Cardiac muscle cell (in vitro differentiated cells and primary cell): ENCODE measurements around the gene CFAP46. TPM values are rescaled to one million over a fixed set of nuclear protein-coding genes. Genes with fewer than 3 reads are reported as not detected.
"Not testable (repeated sequence)": the region's sequence is repeated elsewhere in the genome, so short reads cannot be mapped to it uniquely, and the experiment has no call there.

ENCODE experiments used
- DNase-seq, 2 donors: peaks; one replicate each; pipeline versions ENCODE4 v3.0.0 to v3.0.0-alpha.2; 2010 to 2017; ENCODE audit warnings: low read depth in 1 of 2, low spot score in 1 of 2
- H3K27ac ChIP-seq: fragments of 200-600 bp; sonication (generic); 2 replicates; pipeline ENCODE4 v1.5.1; 2016
- H3K27me3 ChIP-seq: fragments of 200-600 bp; sonication (generic); 2 replicates; pipeline ENCODE4 v1.6.0; 2016; ENCODE audit warnings: control low read depth
- H3K36me3 ChIP-seq: fragments of 200-600 bp; sonication (generic); 2 replicates; pipeline ENCODE4 v1.5.1; 2016; ENCODE audit warnings: control low read depth
- H3K4me1 ChIP-seq: fragments of 200-600 bp; sonication (generic); 2 replicates; pipeline ENCODE4 v1.8.1; 2017; ENCODE audit warnings: low read depth, mild to moderate bottlenecking, mixed run types
- H3K4me3 ChIP-seq: fragments of 200-600 bp; sonication (generic); 2 replicates; pipeline ENCODE4 v1.5.1; 2016; ENCODE audit warnings: mild to moderate bottlenecking
- H3K9me3 ChIP-seq: fragments of 200-600 bp; sonication (generic); 2 replicates; pipeline ENCODE4 v1.5.1; 2017; ENCODE audit warnings: low read depth, mild to moderate bottlenecking, control low read depth
- CTCF ChIP-seq: IDR thresholded peaks from 2 replicates; pipeline ENCODE4 v1.5.1; 2012; ENCODE audit warnings: low read depth, mild to moderate bottlenecking, low read length
- polyA plus RNA-seq: library from polyadenylated mRNA; unstranded; fragments of >200 nt; fragmentation: Nextera tagmentation; extraction: Ambion mirVana; gene quantifications from 2 replicates; pipeline ENCODE4 v1.2.1, GENCODE V29; 2016
- total RNA-seq: library from RNA; depleted of rRNA; stranded (reverse); fragments of >200 nt; gene quantifications from 2 replicates; pipeline ENCODE4 v1.2.3, GENCODE V29; 2016

CFAP46 gene
- total and polyA plus RNA-seq, 2 experiments from 2014 or later: 2.8 to 4.5 TPM

DNA sequence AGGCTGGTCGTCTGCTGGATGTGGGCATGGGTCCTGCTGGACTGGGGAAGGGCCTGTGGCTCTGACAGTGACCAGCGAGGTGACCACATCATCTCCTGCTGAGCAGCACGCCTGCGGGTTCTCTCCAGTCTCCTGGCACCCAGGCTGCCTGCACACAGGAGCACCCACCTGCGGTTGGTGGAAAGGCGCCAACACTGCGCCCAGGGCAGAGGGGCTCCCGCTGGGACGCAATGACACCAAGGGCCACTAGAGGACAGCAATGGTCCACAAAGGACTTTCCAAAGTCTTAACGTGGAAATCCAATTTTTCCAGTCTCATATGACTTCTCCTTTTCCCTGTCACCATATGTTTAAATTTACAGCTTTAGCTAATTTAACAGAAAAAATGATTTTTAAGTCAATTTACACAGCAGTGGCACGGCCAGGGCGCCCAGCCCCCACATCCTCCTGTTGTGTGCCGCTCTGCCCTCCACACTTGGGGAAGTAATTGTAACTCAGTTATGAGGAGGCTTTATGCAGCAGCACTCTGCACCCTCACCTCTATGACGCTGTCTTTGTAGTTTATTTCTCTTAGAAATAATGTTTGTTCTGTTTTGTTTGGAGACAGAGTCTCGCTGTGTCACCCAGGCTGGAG, 38.1 kb downstream of the CFAP46 start:
- peak; percentile 42 to 56 for DNase-seq
- no peak overlapping the region for H3K27ac ChIP-seq
- peak; percentile 85 for TF ChIP-seq CTCF
- no peaks in the 10 kb centered on the region for H3K4me1 ChIP-seq
- H3K36me3 ChIP-seq: no peaks in the 10 kb centered on the region
- H3K9me3 ChIP-seq: no peaks in the 10 kb centered on the region
- H3K27me3 ChIP-seq: no peaks in the 10 kb centered on the region
- H3K4me3 ChIP-seq: no peak overlapping the region

DNA sequence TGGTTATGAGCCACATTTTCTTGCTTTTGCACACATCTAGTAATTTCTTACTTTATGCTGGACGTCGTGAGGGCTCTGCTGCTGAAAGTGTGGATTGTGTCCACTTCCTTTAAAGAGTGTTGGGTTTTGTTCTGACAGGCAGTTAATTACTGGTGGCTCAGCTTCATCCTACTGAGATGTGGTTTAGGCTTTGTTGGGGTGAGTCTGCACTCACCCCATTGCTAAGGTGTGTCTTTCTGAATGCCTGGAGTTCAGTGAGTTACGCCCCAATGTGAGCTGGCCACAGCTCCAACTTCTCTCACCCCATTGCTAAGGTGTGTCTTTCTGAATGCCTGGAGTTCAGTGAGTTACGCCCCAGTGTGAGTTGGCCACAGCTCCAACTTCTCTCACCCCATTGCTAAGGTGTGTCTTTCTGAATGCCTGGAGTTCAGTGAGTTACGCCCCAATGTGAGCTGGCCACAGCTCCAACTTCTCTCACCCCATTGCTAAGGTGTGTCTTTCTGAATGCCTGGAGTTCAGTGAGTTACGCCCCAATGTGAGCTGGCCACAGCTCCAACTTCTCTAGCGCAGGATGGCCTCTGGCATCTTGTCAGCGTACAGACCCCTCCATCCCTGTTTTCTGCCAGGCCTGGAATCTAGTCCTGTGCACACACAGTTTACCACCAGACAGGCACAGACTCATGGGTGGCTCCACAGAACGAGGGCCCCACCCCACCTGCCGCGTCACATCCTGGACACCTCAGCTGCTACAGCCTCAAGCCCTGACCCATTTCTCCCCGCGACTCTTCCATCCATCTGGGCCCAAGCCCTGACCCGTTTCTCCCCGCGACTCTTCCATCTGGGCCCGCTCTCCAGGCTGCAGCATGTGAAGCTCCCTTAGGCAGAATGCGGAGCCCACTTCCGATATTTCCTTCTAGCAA, 39.5 kb downstream of the CFAP46 start:
- H3K9me3 ChIP-seq, H3K27me3 ChIP-seq, H3K36me3 ChIP-seq, H3K4me3 ChIP-seq, DNase-seq, H3K27ac ChIP-seq, H3K4me1 ChIP-seq: not testable (repeated sequence)

GRCh38 chr10:132901351-132901750, 41.0 kb downstream of the CFAP46 start:
- H3K4me3 ChIP-seq: no peak overlapping the region
- no peaks in the 10 kb centered on the region for H3K4me1 ChIP-seq
- DNase-seq: no peak
- H3K27ac ChIP-seq: no peak overlapping the region
- H3K27me3 ChIP-seq: no peaks in the 10 kb centered on the region
- no peaks in the 10 kb centered on the region for H3K36me3 ChIP-seq
- no peak for TF ChIP-seq CTCF
- H3K9me3 ChIP-seq: no peaks in the 10 kb centered on the region

- H3K9me3 ChIP-seq: no peaks in the 10 kb centered on the region
- no peaks in the 10 kb centered on the region for H3K36me3 ChIP-seq
- TF ChIP-seq CTCF: no peak
- no peak for DNase-seq
- H3K4me3 ChIP-seq: no peak overlapping the region
- H3K27me3 ChIP-seq: no peaks in the 10 kb centered on the region
- no peaks in the 10 kb centered on the region for H3K4me1 ChIP-seq
- H3K27ac ChIP-seq: no peak overlapping the region
Measured at GRCh38 chr10:132900211-132900756, 42.1 kb downstream of the CFAP46 start.

GRCh38 chr10:132899751-132900065, 42.7 kb downstream of the CFAP46 start:
- Histone ChIP-seq H3K27me3 (no peaks in the 10 kb centered on the region), H3K4me1 (no peaks in the 10 kb centered on the region), H3K9me3 (no peaks in the 10 kb centered on the region), H3K4me3 (no peak overlapping the region), H3K27ac (no peak overlapping the region), H3K36me3 (no peaks in the 10 kb centered on the region)
- no peak for TF ChIP-seq CTCF
- no peak for DNase-seq
